ENCODE results near the gene COL18A1. TPM values are rescaled to one million over a fixed set of nuclear protein-coding genes. Genes with fewer than 3 reads are reported as not detected.

COL18A1 gene
- total RNA-seq, 1 experiment from 2014 or later: 26.4 TPM

- no peak overlapping the region for H3K4me3 ChIP-seq
Observed at GRCh38 chr21:45469273-45470086, 64.5 kb downstream of the COL18A1 start.

GRCh38 chr21:45470087-45470515, 65.1 kb downstream of the COL18A1 start:
- Histone ChIP-seq H3K4me3 (no peak overlapping the region), H3K27me3 (no peaks in the 10 kb centered on the region), H3K36me3 (no peaks in the 10 kb centered on the region), H3K9me3 (no peaks in the 10 kb centered on the region)
- no peak for DNase-seq

More at GRCh38 chr21:45469273-45470086, 64.5 kb downstream of the COL18A1 start:
- Histone ChIP-seq H3K9me3 (no peaks in the 10 kb centered on the region), H3K36me3 (no peaks in the 10 kb centered on the region), H3K27me3 (no peaks in the 10 kb centered on the region; the same call in 1 of the 2 replicates)
- DNase-seq: no peak

- Histone ChIP-seq H3K4me3 (peak overlapping the region; percentile 9; the same call in 1 of the 2 replicates), H3K9me3 (no peaks in the 10 kb centered on the region), H3K27me3 (no peaks in the 10 kb centered on the region), H3K36me3 (no peaks in the 10 kb centered on the region)
- peak; percentile 47 for DNase-seq
Observed at GRCh38 chr21:45470773-45471524, 66.0 kb downstream of the COL18A1 start.

DNA sequence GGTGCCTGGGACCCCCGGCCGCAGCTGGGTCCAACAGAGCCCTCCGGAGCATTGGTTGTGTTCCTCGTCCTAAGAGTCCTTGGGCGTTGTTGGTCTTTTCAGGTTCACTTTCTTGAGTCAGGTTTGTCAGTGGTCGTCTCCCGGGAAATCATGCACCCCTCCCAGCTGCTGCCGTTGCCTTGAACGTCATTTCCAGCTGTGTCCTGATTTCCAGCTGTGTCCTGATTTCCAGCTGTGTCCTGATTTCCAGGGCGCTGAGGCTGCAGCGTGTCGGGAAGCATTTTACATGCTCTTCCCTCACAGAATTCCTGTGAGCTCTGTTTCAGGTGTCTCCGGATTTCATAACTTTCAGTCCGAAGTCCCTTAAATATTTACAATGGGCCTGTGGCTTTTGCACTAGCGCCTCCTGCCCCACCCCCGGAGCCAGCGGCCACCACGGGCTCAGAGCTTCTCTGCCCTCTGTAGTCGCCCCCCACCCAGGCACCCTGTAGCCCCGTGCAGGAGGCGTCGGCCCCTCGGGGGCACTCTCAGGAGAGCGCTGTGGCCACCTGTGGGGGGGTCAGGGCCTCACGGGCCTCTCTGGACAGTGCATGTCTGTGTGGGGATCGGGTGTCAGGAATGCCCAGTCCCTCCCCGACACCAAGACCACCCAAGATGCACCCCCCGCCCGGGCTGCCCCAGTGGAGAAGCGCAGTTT, 66.7 kb downstream of the COL18A1 start:
- Histone ChIP-seq H3K9me3 (no peaks in the 10 kb centered on the region), H3K36me3 (no peaks in the 10 kb centered on the region), H3K4me3 (peak overlapping the region; percentile 9; the same call in 1 of the 2 replicates), H3K27me3 (no peaks in the 10 kb centered on the region)
- peak; percentile 50 for DNase-seq

DNA sequence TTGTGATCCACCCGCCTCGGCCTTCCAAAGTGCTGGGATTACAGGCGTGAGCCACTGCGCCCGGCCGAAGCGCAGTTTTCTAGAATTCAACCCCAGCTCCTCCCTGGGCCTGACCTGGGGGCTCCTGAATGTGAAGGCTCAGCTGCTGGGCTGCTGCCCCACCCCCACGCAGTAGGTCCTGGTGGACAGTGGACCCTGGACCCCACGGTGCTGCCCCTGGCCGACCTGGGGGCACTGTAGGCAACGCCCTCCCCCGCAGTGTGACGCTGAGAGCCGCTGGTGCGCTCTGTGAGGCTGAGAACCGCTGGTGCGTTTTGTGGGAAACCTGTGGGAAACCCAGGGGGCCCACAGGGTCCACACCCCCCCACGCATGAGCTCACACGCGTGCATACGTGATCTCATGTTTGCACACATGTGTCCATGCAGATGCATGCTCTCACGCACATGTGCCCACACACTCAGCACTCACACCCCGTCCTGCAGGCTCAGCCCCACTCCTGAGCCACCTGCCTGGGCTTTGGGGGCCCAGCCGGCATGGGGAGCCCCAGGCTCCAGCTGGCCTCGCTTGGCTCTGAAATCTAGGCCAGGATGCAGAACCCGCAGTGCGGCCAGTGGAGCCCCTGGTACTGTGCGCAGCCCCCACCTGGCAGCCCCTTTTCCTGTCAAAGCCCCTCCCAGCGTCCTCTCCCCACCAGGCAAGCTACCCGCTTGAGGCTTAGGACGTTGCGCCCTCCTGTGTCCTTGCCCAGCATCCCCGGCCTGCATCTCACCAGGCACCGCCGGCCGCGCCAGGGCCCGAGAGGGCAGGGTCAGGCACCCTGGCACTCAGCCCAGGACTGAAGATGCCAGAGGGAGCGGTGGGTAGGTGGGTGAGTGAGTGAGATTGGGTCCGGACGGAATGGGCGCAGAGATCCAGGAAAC, 67.7 kb downstream of the COL18A1 start:
- Histone ChIP-seq H3K36me3 (no peaks in the 10 kb centered on the region), H3K27me3 (no peaks in the 10 kb centered on the region), H3K4me3 (no peak overlapping the region), H3K9me3 (no peaks in the 10 kb centered on the region)
- no peak for DNase-seq

GRCh38 chr21:45473496-45474322, 68.7 kb downstream of the COL18A1 start:
- Histone ChIP-seq H3K9me3 (no peaks in the 10 kb centered on the region), H3K36me3 (no peaks in the 10 kb centered on the region), H3K4me3 (no peak overlapping the region), H3K27me3 (no peaks in the 10 kb centered on the region)
- DNase-seq: no peak

DNA sequence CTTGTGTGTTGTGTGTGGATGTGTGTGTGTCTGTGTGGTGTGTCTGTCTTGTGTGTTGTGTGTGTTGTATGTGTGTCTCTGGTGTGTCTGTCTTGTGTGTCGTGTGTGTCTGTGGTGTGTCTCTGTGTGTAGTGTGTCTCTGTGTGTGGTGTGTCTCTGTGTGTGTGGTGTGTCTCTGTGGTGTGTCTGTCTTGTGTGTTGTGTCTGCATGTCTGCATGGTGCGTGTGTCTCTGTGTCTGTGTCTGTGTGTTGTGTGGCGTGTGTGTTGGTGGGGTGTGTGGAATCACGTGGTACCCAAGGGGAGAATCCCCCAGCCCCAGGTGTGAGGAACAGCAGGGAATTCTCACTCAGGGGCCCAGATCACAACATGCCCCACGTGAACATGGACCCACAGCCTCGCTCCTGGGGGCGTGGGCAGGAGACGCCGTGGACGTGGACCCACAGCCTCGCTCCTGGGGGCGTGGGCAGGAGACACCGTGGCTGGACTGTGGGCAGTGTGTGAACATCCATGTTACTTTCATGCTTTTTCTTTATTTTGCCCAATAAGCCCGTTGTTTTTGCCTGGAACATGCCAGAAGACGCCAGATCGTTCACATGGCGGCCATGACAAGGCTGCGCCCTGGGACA, 69.5 kb downstream of the COL18A1 start:
- Histone ChIP-seq H3K4me3 (no peak overlapping the region), H3K27me3 (no peaks in the 10 kb centered on the region), H3K9me3 (no peaks in the 10 kb centered on the region), H3K36me3 (no peaks in the 10 kb centered on the region)
- no peak for DNase-seq

GRCh38 chr21:45475004-45475685, 70.2 kb downstream of the COL18A1 start:
- Histone ChIP-seq H3K9me3 (no peaks in the 10 kb centered on the region), H3K27me3 (no peaks in the 10 kb centered on the region), H3K36me3 (no peaks in the 10 kb centered on the region), H3K4me3 (no peak overlapping the region)
- no peak for DNase-seq

- H3K36me3 ChIP-seq: no peaks in the 10 kb centered on the region
- H3K27me3 ChIP-seq: no peaks in the 10 kb centered on the region
- no peak for DNase-seq
- H3K9me3 ChIP-seq: no peaks in the 10 kb centered on the region
- H3K4me3 ChIP-seq: no peak overlapping the region
Observed at GRCh38 chr21:45475797-45476570, 71.0 kb downstream of the COL18A1 start.

- Histone ChIP-seq H3K4me3 (no peak overlapping the region), H3K9me3 (no peaks in the 10 kb centered on the region), H3K36me3 (no peaks in the 10 kb centered on the region), H3K27me3 (no peaks in the 10 kb centered on the region)
- no peak for DNase-seq
Observed at GRCh38 chr21:45476582-45476981, 71.6 kb downstream of the COL18A1 start.

- Histone ChIP-seq H3K27me3 (no peaks in the 10 kb centered on the region), H3K36me3 (no peaks in the 10 kb centered on the region), H3K4me3 (no peak overlapping the region), H3K9me3 (no peaks in the 10 kb centered on the region)
- no peak for DNase-seq
Observed at GRCh38 chr21:45477176-45478114, 72.5 kb downstream of the COL18A1 start.

DNA sequence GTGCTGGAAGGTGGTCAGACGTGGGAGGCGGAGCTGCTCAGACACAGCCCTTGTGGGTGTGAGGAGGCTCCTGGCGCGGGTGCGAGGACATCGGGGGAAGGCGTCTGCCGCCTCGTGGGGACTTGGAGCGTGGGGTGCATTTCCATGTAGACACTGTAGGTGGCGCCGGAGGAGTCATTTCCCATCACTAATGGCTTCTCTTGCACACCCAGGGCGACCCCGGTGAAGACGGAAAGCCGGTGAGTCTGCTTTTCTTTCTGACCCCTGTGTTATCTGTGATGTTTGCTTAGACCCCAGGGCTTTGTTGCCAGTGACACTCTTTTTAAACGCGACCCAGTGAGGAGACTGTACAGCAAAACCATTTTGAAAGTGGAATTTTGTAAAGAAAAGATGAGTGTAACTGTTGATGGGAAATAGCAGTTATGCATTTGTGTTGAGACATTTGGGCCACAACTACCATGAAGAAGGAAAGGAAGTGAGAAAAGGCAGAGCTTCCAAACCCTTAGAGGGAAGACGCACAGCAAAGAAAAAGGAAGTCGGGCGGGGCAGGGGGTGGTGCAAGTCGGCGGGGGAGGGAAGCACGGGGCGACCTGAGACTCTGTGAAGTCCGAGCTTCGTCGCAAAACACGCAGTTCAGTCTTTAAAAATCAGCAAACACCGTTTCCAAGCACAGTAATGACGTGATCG, 73.3 kb downstream of the COL18A1 start:
- H3K27me3 ChIP-seq: no peaks in the 10 kb centered on the region
- H3K9me3 ChIP-seq: no peaks in the 10 kb centered on the region
- H3K4me3 ChIP-seq: no peak overlapping the region
- no peaks in the 10 kb centered on the region for H3K36me3 ChIP-seq
- peak; percentile 52 for DNase-seq
